Measurements from ENCODE around the gene STEAP4.
A peak's percentile ranks its signal among the peaks of the same experiment; 100 is the strongest.
"Not testable (repeated sequence)": the region's sequence is repeated elsewhere in the genome, so short reads cannot be mapped to it uniquely, and the experiment has no call there.

STEAP4 gene

DNA sequence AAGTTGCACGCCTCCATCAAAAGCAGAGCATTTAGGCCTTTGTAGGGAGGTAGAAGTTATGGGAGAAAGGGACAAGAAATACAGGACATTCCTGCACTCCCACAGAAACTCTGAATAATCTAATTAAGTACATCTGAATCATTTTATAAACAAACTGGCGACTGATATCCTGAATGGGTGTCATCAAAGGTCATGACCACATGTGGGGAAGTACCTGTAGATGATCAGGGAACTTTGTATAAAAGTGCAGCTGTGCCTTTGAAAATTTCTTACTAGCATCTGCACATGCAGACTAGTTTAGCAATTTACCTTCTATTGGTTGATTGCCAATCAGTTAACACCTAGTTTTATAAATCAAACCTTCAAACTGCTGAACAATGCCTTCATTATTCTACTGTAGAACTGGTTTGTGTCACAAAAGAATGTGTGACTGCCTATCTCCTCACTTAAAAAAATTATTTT lies 17.1 kb downstream of the STEAP4 start:
- TF ChIP-seq Cebpa-rat (IDR thresholded peaks at IDR 0.05) = no peak
- H3K36me3 ChIP-seq = no peaks in the 10 kb centered on the region
- peaks cover 0 to 11% (median 8%) of the 10 kb centered on the region in 10 experiments; a peak in 12 of 20 replicates for H3K4me1 ChIP-seq
- H3K4me2 ChIP-seq = no peak overlapping the region
- no peak overlapping the region for H3K4me3 ChIP-seq
- H3K9ac ChIP-seq = no peak overlapping the region
- H4K20me1 ChIP-seq = no peaks in the 10 kb centered on the region
- H3K9me3 ChIP-seq (replicated peaks in 1 of 11) = peaks cover 0 to 13% (median 9%) of the 10 kb centered on the region in 11 experiments; a peak in 9 of 22 replicates
- H3K27me3 ChIP-seq = no peaks in the 10 kb centered on the region
- H3K27ac ChIP-seq = no peak overlapping the region

DNA sequence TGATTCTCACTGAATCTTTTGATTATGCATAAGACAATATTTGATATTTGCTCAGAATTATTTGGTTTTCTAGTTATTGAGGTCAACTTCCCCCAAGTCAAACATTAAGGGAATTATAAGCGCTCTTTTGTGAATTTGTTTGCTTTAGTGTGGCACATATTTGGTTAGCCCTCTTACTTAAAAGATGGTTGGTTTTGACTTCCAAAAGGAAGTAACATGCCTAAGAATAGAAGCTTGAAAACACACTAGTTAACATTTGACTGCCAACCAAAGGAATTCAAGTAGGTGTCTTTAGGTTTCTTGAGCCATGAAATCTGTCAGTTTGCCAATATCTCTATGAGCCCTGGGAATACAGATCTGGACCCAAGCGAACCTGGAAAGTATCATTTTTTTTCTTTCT lies 24.9 kb downstream of the STEAP4 start:
- no peaks in the 10 kb centered on the region for H3K36me3 ChIP-seq
- no peak overlapping the region for H3K27ac ChIP-seq
- peak overlapping the region in 3 of 11 experiments; percentile 4 to 23 (median 17); a peak in 3 of 22 replicates for H3K4me2 ChIP-seq
- H3K9me3 ChIP-seq (replicated peaks in 1 of 11) = peaks cover 0 to 2% (median 0%) of the 10 kb centered on the region in 11 experiments; a peak in 4 of 22 replicates
- H3K4me3 ChIP-seq = no peak overlapping the region
- H3K4me1 ChIP-seq = peaks cover 0 to 21% (median 6%) of the 10 kb centered on the region in 10 experiments; a peak in 9 of 20 replicates
- TF ChIP-seq Cebpa-rat (IDR thresholded peaks at IDR 0.05) = no peak
- H3K9ac ChIP-seq = no peak overlapping the region
- no peaks in the 10 kb centered on the region; a peak in 1 of 22 replicates for H3K27me3 ChIP-seq
- H4K20me1 ChIP-seq = no peaks in the 10 kb centered on the region

DNA sequence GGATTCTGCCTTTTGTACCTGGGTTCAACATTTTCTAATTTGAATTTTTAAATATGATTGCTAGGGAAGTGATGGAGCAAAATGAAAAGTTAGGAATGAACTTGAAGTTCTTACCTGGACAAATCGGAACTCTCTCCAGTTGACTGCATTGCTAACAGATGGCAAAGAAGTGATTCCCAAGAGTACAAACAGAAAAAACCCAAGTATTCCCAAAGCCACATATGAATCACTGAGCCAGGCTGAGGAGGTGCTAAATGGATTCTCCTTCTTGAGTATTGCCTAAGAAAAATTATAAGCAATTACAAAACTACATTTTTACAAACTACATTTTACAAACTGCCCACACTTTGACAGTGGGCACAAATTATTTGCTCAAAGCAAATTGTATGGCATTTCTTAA lies 25.9 kb downstream of the STEAP4 start:
- Histone ChIP-seq H3K4me2 (no peak overlapping the region), H3K4me1 (peaks cover 0 to 24% (median 6%) of the 10 kb centered on the region in 10 experiments; a peak in 9 of 20 replicates), H3K9ac (no peak overlapping the region), H3K27ac (no peak overlapping the region), H4K20me1 (no peaks in the 10 kb centered on the region), H3K36me3 (no peaks in the 10 kb centered on the region), H3K9me3 (replicated peaks in 1 of 11) (no peaks in the 10 kb centered on the region), H3K27me3 (peaks cover 0 to 4% (median 0%) of the 10 kb centered on the region in 11 experiments; a peak in 2 of 22 replicates), H3K4me3 (no peak overlapping the region)
- TF ChIP-seq Cebpa-rat (IDR thresholded peaks at IDR 0.05) = no peak

DNA sequence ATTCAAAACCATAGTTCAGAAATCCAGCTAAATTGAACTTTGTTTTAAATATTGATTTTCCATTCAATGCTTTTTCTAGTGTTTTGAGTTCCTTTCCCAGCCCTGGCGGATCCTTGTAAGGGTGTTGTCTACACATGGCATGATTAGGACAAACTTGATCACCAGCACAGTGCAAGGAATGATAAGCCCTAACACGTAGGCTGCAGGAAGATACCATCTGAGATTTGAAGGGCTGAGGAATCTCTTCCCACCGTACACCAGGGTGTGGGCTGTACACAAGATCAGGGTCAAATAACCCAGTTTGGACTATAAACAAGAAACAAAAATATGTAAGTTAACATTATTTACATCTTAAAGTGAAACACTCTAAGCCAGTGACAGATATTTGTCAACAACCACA lies 27.4 kb downstream of the STEAP4 start:
- Histone ChIP-seq H3K36me3 (no peaks in the 10 kb centered on the region), H3K27ac (no peak overlapping the region; a peak in 1 of 22 replicates), H3K4me3 (no peak overlapping the region), H3K4me2 (peak overlapping the region in 6 of 11 experiments; percentile 15 to 55 (median 34); a peak in 11 of 22 replicates), H3K27me3 (peaks cover 0 to 9% (median 0%) of the 10 kb centered on the region in 11 experiments; a peak in 4 of 22 replicates), H3K9ac (no peak overlapping the region), H4K20me1 (no peaks in the 10 kb centered on the region), H3K9me3 (replicated peaks in 1 of 11) (no peaks in the 10 kb centered on the region), H3K4me1 (peaks cover 0 to 24% (median 6%) of the 10 kb centered on the region in 10 experiments; a peak in 9 of 20 replicates)
- TF ChIP-seq Cebpa-rat (IDR thresholded peaks at IDR 0.05) = no peak

DNA sequence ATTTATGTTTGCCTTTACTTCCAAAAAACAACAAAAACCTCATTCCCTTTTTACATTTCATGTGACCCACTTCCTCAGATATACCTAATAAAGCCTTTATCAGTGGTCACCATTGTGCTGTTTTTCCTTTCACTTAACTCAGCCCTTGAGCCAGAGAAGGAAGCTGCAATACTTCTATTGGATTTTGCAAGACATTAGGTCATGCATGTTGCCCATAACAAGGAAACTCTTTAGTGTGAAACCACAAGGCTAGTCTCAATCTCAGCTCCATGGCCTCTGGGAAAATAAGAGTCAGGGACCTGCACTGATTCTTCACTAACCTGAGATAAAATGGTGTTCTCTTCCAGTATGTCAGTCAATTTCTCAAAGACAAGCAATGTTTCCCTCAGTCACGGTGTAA lies 27.8 kb downstream of the STEAP4 start:
- Histone ChIP-seq H3K27me3 (peaks cover 0 to 14% (median 0%) of the 10 kb centered on the region in 11 experiments; a peak in 5 of 22 replicates), H3K27ac (no peak overlapping the region; a peak in 1 of 22 replicates), H3K9me3 (replicated peaks in 1 of 11) (no peaks in the 10 kb centered on the region), H3K4me3 (no peak overlapping the region), H3K36me3 (no peaks in the 10 kb centered on the region), H3K4me2 (peak overlapping the region in 6 of 11 experiments; percentile 15 to 55 (median 34); a peak in 11 of 22 replicates), H4K20me1 (no peaks in the 10 kb centered on the region), H3K9ac (no peak overlapping the region), H3K4me1 (peaks cover 0 to 24% (median 6%) of the 10 kb centered on the region in 10 experiments; a peak in 9 of 20 replicates)
- TF ChIP-seq Cebpa-rat (IDR thresholded peaks at IDR 0.05) = peak in 6 of 11 experiments; percentile 25 to 64 (median 50); a peak in 8 of 22 replicates

DNA sequence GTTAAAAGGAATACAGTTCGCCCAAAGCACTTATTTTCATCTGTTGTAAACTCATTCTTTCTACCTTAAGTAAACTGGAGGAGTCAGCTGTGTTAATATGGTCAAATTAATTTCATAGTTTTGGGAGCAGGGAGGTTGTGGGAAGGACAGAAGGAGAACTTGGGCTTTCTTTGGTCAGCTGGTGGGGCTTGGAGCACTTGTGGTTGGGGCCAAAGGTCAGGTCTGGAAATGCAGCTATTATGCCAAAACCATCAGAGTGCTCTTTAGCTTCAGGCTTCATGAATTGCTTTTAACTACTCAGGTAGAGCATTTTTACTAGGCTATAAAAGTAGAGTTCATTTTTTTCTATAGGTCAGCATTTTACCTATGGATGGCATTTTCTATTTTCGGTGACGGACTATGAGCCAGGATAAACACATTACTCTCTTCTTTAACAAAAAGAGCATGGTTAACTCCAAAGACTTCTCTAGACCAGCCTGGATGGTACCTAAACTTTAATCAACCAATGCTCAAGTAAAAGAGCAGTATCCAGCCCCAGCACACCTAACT lies 30.0 kb downstream of the STEAP4 start:
- peaks cover 0 to 18% (median 6%) of the 10 kb centered on the region in 10 experiments; a peak in 9 of 20 replicates for H3K4me1 ChIP-seq
- H3K27ac ChIP-seq = no peak overlapping the region
- no peak for TF ChIP-seq Cebpa-rat (IDR thresholded peaks at IDR 0.05)
- 0 out of 22 replicates have a peak overlapping the region, but pooled peaks of 1 of the 11 experiments have one; percentile 8 for H3K4me2 ChIP-seq
- peaks cover 0 to 34% (median 0%) of the 10 kb centered on the region in 11 experiments; a peak in 7 of 22 replicates for H3K27me3 ChIP-seq
- H3K9ac ChIP-seq = no peak overlapping the region
- no peaks in the 10 kb centered on the region for H4K20me1 ChIP-seq
- no peaks in the 10 kb centered on the region for H3K9me3 ChIP-seq (replicated peaks in 1 of 11)
- no peak overlapping the region for H3K4me3 ChIP-seq
- H3K36me3 ChIP-seq = no peaks in the 10 kb centered on the region

DNA sequence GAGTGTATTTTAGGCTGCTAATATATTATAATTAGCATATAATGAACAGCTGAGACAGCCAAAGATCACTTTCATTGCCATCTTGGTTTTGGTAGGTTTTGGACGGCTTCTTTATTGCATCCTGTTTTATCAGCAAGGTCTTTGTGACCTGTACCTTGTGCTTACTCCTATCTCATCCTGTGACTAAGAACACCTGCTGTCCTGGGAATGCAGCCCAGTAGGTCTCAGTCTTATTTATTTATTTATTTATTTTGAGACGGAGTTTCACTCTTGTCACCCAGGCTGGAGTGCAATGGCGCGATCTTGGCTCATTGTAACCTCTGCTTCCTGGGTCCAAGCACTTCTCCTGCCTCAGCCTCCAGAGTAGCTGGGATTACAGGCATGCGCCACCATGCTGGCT lies 31.8 kb downstream of the STEAP4 start:
- not testable (repeated sequence) for H3K4me3 ChIP-seq; H3K9ac ChIP-seq; H4K20me1 ChIP-seq; H3K4me2 ChIP-seq; H3K36me3 ChIP-seq; H3K9me3 ChIP-seq (replicated peaks in 1 of 11); H3K27ac ChIP-seq
- Histone ChIP-seq H3K27me3 (peaks cover 0 to 41% (median 0%) of the 10 kb centered on the region in 11 experiments; a peak in 7 of 22 replicates), H3K4me1 (peaks cover 0 to 15% (median 6%) of the 10 kb centered on the region in 10 experiments; a peak in 9 of 20 replicates)

DNA sequence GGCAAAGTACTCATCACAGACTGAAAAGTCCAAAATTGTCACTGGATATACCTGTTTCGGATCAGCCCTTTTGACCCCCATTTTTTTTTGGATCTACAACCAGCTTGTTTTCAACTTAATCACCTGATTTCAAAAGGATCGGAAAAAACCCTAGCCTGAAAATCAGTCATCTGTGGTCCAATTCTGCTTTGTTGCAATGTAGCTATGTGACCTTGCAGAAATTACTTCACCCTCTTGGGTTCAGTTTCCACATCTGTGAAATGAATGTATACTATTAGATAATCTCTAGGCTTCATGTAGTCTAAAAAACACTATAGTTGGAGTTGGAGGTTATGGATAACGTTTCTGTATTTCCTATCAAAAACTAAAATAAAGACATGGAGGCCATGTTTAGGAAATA lies 37.1 kb downstream of the STEAP4 start:
- Histone ChIP-seq H3K4me1 (peaks cover 0 to 22% (median 5%) of the 10 kb centered on the region in 10 experiments; a peak in 9 of 20 replicates), H3K27me3 (peaks cover 0 to 45% (median 0%) of the 10 kb centered on the region in 11 experiments; a peak in 7 of 22 replicates), H3K9me3 (replicated peaks in 1 of 11) (peaks cover 0 to 7% (median 0%) of the 10 kb centered on the region in 11 experiments; a peak in 7 of 22 replicates), H3K27ac (peak overlapping the region in 4 of 11 experiments; percentile 13 to 63 (median 38); a peak in 5 of 22 replicates), H4K20me1 (no peaks in the 10 kb centered on the region), H3K36me3 (no peaks in the 10 kb centered on the region), H3K4me2 (peak overlapping the region in 1 of 11 experiments; percentile 38; a peak in 2 of 22 replicates), H3K4me3 (no peak overlapping the region), H3K9ac (no peak overlapping the region)
- no peak for TF ChIP-seq Cebpa-rat (IDR thresholded peaks at IDR 0.05)

DNA sequence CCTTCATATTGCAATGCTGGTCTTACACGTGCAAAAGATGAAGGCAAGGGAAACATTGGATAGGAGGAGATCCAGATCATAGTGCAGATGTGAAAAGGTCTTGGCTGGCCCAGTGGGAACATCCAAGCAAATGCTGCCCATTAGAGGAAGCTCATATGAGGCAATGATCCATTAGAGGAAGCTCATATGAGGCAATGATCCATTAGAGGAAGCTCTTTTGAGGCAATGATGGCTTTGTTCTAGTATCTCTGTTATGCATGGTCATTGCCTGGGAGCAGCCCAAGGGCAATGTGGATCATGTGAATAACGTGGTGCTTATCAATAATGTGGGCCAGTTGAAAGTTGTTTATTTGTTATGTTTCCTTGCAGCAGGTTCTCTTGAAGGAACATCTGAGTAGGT lies 37.8 kb downstream of the STEAP4 start:
- H3K9me3 ChIP-seq (replicated peaks in 1 of 11) = peaks cover 0 to 10% (median 0%) of the 10 kb centered on the region in 11 experiments; a peak in 7 of 22 replicates
- peak in 10 of 11 experiments; percentile 20 to 97 (median 86); a peak in 17 of 22 replicates for TF ChIP-seq Cebpa-rat (IDR thresholded peaks at IDR 0.05)
- H3K4me1 ChIP-seq = peaks cover 0 to 23% (median 5%) of the 10 kb centered on the region in 10 experiments; a peak in 9 of 20 replicates
- no peak overlapping the region for H3K4me3 ChIP-seq
- H3K4me2 ChIP-seq = peak overlapping the region in 6 of 11 experiments; percentile 10 to 38 (median 36); a peak in 7 of 22 replicates
- no peaks in the 10 kb centered on the region for H3K36me3 ChIP-seq
- peaks cover 0 to 38% (median 0%) of the 10 kb centered on the region in 11 experiments; a peak in 7 of 22 replicates for H3K27me3 ChIP-seq
- no peak overlapping the region for H3K9ac ChIP-seq
- H3K27ac ChIP-seq = peak overlapping the region in 7 of 11 experiments; percentile 13 to 63 (median 40); a peak in 11 of 22 replicates
- no peaks in the 10 kb centered on the region for H4K20me1 ChIP-seq

Measured in BLaER1 treated with 17β-estradiol and CSF1 and Interleukin-3, amounts not matched to agents 10 nM and 100 nM (cell line).